DOHH2 (cell line): ENCODE measurements around the gene DMP1.

Experiments used
- CTCF ChIP-seq: fragments of 200-600 bp; sonication (generic); IDR thresholded peaks from one replicate; pipeline ENCODE4 v1.5.1; 2014; ENCODE audit warnings: antibody characterized with exemption, mild to moderate bottlenecking, low read depth, low read length; ENCODE audit not compliant: poor library complexity, severe bottlenecking
- EZH2phosphoT487 ChIP-seq: fragments of 200-600 bp; sonication (generic); IDR thresholded peaks from 2 replicates; pipeline ENCODE4 v1.6.1; 2017; ENCODE audit warnings: borderline replicate concordance, mild to moderate bottlenecking, antibody characterized with exemption, low read length, moderate library complexity, mixed read lengths

DNA sequence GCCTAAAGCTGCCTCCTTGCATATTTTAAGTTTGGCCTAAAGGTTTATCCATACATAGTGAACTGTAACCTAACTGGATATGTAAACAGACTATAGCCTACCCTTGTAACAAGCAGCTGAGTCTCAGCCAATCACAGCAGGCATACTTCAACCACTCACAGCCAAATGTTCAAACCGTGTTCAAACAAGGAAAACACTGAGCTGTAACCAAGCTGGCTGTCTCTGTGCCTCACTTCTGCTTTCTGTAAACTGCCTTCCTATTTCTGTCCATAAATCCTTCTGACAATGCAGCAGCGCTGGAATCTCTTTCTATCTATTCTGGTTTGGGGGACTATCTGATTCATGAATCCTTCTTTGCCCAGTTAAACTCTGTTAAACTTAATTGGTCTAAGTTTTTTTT is 25.4 kb upstream of the DMP1 start:
- TF ChIP-seq CTCF (no peak), EZH2phosphoT487 (no peak)
